H1 (cell line): ENCODE measurements around the gene ZWILCH. TPM values are rescaled to one million over a fixed set of nuclear protein-coding genes. Genes with fewer than 3 reads are reported as not detected.

Experiments
- CTCF ChIA-PET: fragments of 300-600 bp; sonication (Branson Sonifier 250); formaldehyde crosslinking; loops from one replicate; lab custom pipeline; 2021; ENCODE audit not compliant: partially characterized antibody; lab: Charles Lee
- POLR2A ChIA-PET: fragments of 300-600 bp; sonication (Branson Sonifier 250); formaldehyde crosslinking; loops from one replicate; lab custom pipeline; 2021; ENCODE audit warnings: inconsistent platforms; ENCODE audit not compliant: partially characterized antibody; lab: Charles Lee
- DNase-seq, 2 experiments: peaks; one replicate each; pipeline versions ENCODE4 v3.0.0 to v3.0.0-alpha.2; 2010 to 2022; ENCODE audit warnings: low spot score in 2 of 2, low read depth in 1 of 2, mixed read lengths in 1 of 2
- FAIRE-seq: peaks from 2 replicates; lab custom pipeline; 2011; peaks lifted over from hg19 to GRCh38; lab: Jason Lieb, UNC
- H2AFZ ChIP-seq: 2 replicates; pipeline ENCODE4 v1.8.1; 2012; ENCODE audit warnings: low read length, inconsistent platforms
- H2AK5ac ChIP-seq: 2 replicates; pipeline ENCODE4 v1.6.1; 2013; ENCODE audit warnings: low read depth, low read length
- H2BK120ac ChIP-seq: replicated peaks from 2 replicates; pipeline ENCODE3; 2013; ENCODE audit warnings: low read depth, low read length, inconsistent platforms
- H2BK12ac ChIP-seq: 2 replicates; pipeline ENCODE4 v1.6.1; 2013; ENCODE audit warnings: low read depth, low read length
- H2BK15ac ChIP-seq: 2 replicates; pipeline ENCODE4 v1.6.1; 2013; ENCODE audit warnings: low read length
- H2BK20ac ChIP-seq: 2 replicates; pipeline ENCODE4 v1.6.1; 2013; ENCODE audit warnings: low read length
- H2BK5ac ChIP-seq: 2 replicates; pipeline ENCODE4 v1.6.1; 2013; ENCODE audit warnings: low read depth, low read length
- H3K14ac ChIP-seq: 2 replicates; pipeline ENCODE4 v1.6.1; 2013; ENCODE audit warnings: inconsistent platforms; ENCODE audit not compliant: insufficient read length
- H3K18ac ChIP-seq: 2 replicates; pipeline ENCODE4 v1.6.1; 2013; ENCODE audit warnings: low read length; ENCODE audit errors: extremely low read depth
- H3K23ac ChIP-seq: 2 replicates; pipeline ENCODE4 v1.6.1; 2013; ENCODE audit warnings: inconsistent platforms; ENCODE audit not compliant: insufficient read length
- H3K23me2 ChIP-seq: 2 replicates; pipeline ENCODE4 v1.6.1; 2013; ENCODE audit warnings: low read depth, low read length
- H3K27ac ChIP-seq: 2 replicates; pipeline ENCODE4 v1.6.1; 2011; ENCODE audit warnings: low read depth, low read length, inconsistent platforms
- H3K27me3 ChIP-seq, 4 experiments: replicated peaks in 1 of 4; 1 replicate in 1 of 4; 2 replicates in 3 of 4; pipeline versions ENCODE4 v1.6.1 to v1.8.1; 2011 to 2013; ENCODE audit warnings: low read length in 3 of 4, mild to moderate bottlenecking in 3 of 4, inconsistent platforms in 2 of 4, mixed read lengths in 2 of 4, moderate library complexity in 1 of 4; ENCODE audit not compliant: control insufficient read depth in 3 of 4, insufficient read depth in 3 of 4; ENCODE audit errors: extremely low read depth in 1 of 4
- H3K36me3 ChIP-seq, 4 experiments: 2 replicates each; pipeline versions ENCODE4 v1.6.1 to v1.8.1; 2011 to 2013; ENCODE audit warnings: mild to moderate bottlenecking in 4 of 4, low read length in 3 of 4, moderate library complexity in 2 of 4, control low read depth in 1 of 4, inconsistent platforms in 1 of 4; ENCODE audit not compliant: insufficient read depth in 4 of 4, control insufficient read depth in 2 of 4
- H3K4ac ChIP-seq: replicated peaks from 2 replicates; pipeline ENCODE3; 2013; ENCODE audit warnings: low read length, low read depth, mixed read lengths, inconsistent platforms; ENCODE audit not compliant: insufficient read length
- H3K4me1 ChIP-seq, 4 experiments: replicated peaks in 1 of 4; 1 replicate in 1 of 4; 2 replicates in 3 of 4; pipeline versions ENCODE4 v1.6.1 to v1.8.1; 2011 to 2013; ENCODE audit warnings: low read length in 3 of 4, inconsistent platforms in 2 of 4, mixed read lengths in 1 of 4; ENCODE audit not compliant: insufficient read depth in 4 of 4, control insufficient read depth in 3 of 4
- H3K4me2 ChIP-seq, 2 experiments: 2 replicates each; pipeline versions ENCODE4 v1.6.1 to v1.8.1; 2011 to 2013; ENCODE audit warnings: low read depth in 2 of 2, low read length in 2 of 2, control low read depth in 1 of 2, inconsistent platforms in 1 of 2, mild to moderate bottlenecking in 1 of 2; ENCODE audit not compliant: insufficient read depth in 1 of 2
- H3K4me3 ChIP-seq, 4 experiments: fragments of 200-600, 300-600 bp in 1 of 4; sonication (generic), shearing (Covaris generic), sonication (Bioruptor Twin) in 1 of 4; 2 replicates each; pipeline versions ENCODE4 v1.5.1 to v1.8.1; 2011 to 2016; ENCODE audit warnings: low read length in 4 of 4, low read depth in 3 of 4, control low read depth in 2 of 4, inconsistent platforms in 2 of 4, mild to moderate bottlenecking in 2 of 4, mixed read lengths in 1 of 4, moderate library complexity in 1 of 4; ENCODE audit not compliant: insufficient read depth in 2 of 4; ENCODE audit errors: extremely low read depth in 1 of 4
- H3K56ac ChIP-seq: replicated peaks from 2 replicates; pipeline ENCODE3; 2013; ENCODE audit warnings: low read depth, mild to moderate bottlenecking, mixed read lengths, low read length, inconsistent platforms; ENCODE audit not compliant: insufficient read length
- H3K79me1 ChIP-seq: 2 replicates; pipeline ENCODE4 v1.6.1; 2013; ENCODE audit warnings: low read depth, low read length, control low read depth
- H3K79me2 ChIP-seq, 2 experiments: 2 replicates each; pipeline versions ENCODE4 v1.6.1 to v1.8.1; 2012 to 2013; ENCODE audit warnings: low read length in 2 of 2, mild to moderate bottlenecking in 2 of 2, inconsistent platforms in 1 of 2; ENCODE audit not compliant: insufficient read depth in 2 of 2, control insufficient read depth in 1 of 2
- H3K9ac ChIP-seq, 4 experiments: replicated peaks in 1 of 4; 1 replicate in 1 of 4; 2 replicates in 3 of 4; pipeline versions ENCODE4 v1.6.1 to v1.8.1; 2011 to 2013; ENCODE audit warnings: low read depth in 3 of 4, low read length in 3 of 4, control low read depth in 2 of 4, mild to moderate bottlenecking in 2 of 4, moderate library complexity in 2 of 4, inconsistent platforms in 1 of 4; ENCODE audit errors: extremely low read depth in 1 of 4
- H3K9me3 ChIP-seq, 2 experiments: 2 replicates each; pipeline versions ENCODE4 v1.6.1 to v1.8.1; 2012 to 2013; ENCODE audit warnings: mild to moderate bottlenecking in 2 of 2, moderate library complexity in 2 of 2, control low read depth in 1 of 2, inconsistent platforms in 1 of 2, low read depth in 1 of 2, low read length in 1 of 2, mixed read lengths in 1 of 2; ENCODE audit not compliant: insufficient read depth in 2 of 2
- H4K20me1 ChIP-seq, 2 experiments: replicated peaks in 1 of 2; 2 replicates each; pipeline versions ENCODE3 to v1.8.1; 2011 to 2013; ENCODE audit warnings: inconsistent platforms in 2 of 2, low read length in 2 of 2, mild to moderate bottlenecking in 1 of 2; ENCODE audit not compliant: insufficient read depth in 2 of 2, control insufficient read depth in 1 of 2
- H4K5ac ChIP-seq: 2 replicates; pipeline ENCODE4 v1.6.1; 2013; ENCODE audit warnings: low read length, low read depth, mixed read lengths, inconsistent platforms; ENCODE audit not compliant: insufficient read length
- H4K8ac ChIP-seq: 2 replicates; pipeline ENCODE4 v1.8.0; 2013; ENCODE audit warnings: mild to moderate bottlenecking, moderate library complexity, low read length, inconsistent platforms; ENCODE audit not compliant: insufficient read depth; ENCODE audit errors: extremely low read depth
- H4K91ac ChIP-seq: replicated peaks from 2 replicates; pipeline ENCODE3; 2013; ENCODE audit warnings: low read length, mixed read lengths, inconsistent platforms; ENCODE audit not compliant: insufficient read length
- CTCF ChIP-seq, 3 experiments: IDR thresholded peaks; 1 replicate in 2 of 3; 2 replicates in 1 of 3; pipeline versions ENCODE4 v1.5.1 to v1.6.1; 2011; ENCODE audit warnings: low read length in 3 of 3, mild to moderate bottlenecking in 3 of 3, inconsistent platforms in 2 of 3, low read depth in 1 of 3, moderate library complexity in 1 of 3; ENCODE audit not compliant: insufficient read depth in 1 of 3; ENCODE audit errors: control extremely low read depth in 1 of 3
- KDM1A ChIP-seq: fragments of 200-600, 300-600 bp; sonication (generic); IDR thresholded peaks from 2 replicates; pipeline ENCODE4 v1.7.1; 2016; ENCODE audit warnings: mild to moderate bottlenecking, low read length, borderline replicate concordance
- KDM4A ChIP-seq: IDR thresholded peaks from one replicate; pipeline ENCODE4 v1.7.1; 2012; ENCODE audit warnings: low read depth, mild to moderate bottlenecking, moderate library complexity, low read length, inconsistent platforms; ENCODE audit not compliant: severe bottlenecking
- POLR2A ChIP-seq, 2 experiments: IDR thresholded peaks; 1 replicate in 1 of 2; 2 replicates in 1 of 2; pipeline ENCODE4 v1.6.1; 2011; ENCODE audit warnings: low read depth in 2 of 2, low read length in 2 of 2, mild to moderate bottlenecking in 2 of 2; ENCODE audit errors: control extremely low read depth in 1 of 2
- RAD21 ChIP-seq, 2 experiments: IDR thresholded peaks in 1 of 2; conservative IDR thresholded peaks in 1 of 2; 2 replicates each; pipeline ENCODE4 v1.6.1; 2011; ENCODE audit warnings: low read depth in 2 of 2, low read length in 2 of 2, improper control_type of control experiment in 1 of 2, inconsistent platforms in 1 of 2, mild to moderate bottlenecking in 1 of 2, moderate library complexity in 1 of 2
- WGBS, 2 experiments: shearing (Covaris generic) in 1 of 2; methylation state at CpG; one replicate each; pipeline versions ENCODE4 v1.1.6 to v1.1.7; 2013 to 2015; ENCODE audit warnings: low lambda C conversion rate in 2 of 2, mixed read lengths in 2 of 2, inconsistent platforms in 1 of 2, low coverage in 1 of 2, missing lambda C conversion rate in 1 of 2; ENCODE audit not compliant: insufficient replicate concordance in 2 of 2, insufficient coverage in 1 of 2, insufficient read length in 1 of 2; ENCODE audit errors: extremely low coverage in 1 of 2, missing lambda C conversion rate in 1 of 2; 5-methylcytosine and 5-hydroxymethylcytosine counted together
- polyA plus RNA-seq, 7 experiments: library from polyadenylated mRNA; depleted of rRNA in 3 of 7; stranded (reverse) in 5 of 7; unstranded in 2 of 7; fragments of >200 nt in 5 of 7; fragments of 200-250 nt in 2 of 7; gene quantifications; 1 replicate in 5 of 7; 2 replicates in 1 of 7; 4 replicates in 1 of 7; pipeline versions ENCODE4 v1.2.1 to v1.2.3, GENCODE V29; 2011 to 2013; ENCODE audit warnings: missing spikeins in 2 of 7, mixed read lengths in 2 of 7
- total RNA-seq: library from RNA; stranded (reverse); fragmentation: NEBNext Ultra II Directional; extraction: Animal tissue kit (Norgen Biotek cat#: 25700); gene quantifications from 2 replicates; pipeline ENCODE4 v1.2.1, GENCODE V29; 2021

Gene ZWILCH
- total and polyA plus RNA-seq, 2 of the 8 experiments (the other 6 are each of a cell fraction or from before 2014, with no cell fraction given) = 18.1 to 61.5 TPM

- Histone ChIP-seq H3K9ac (no peak overlapping the region), H3K56ac (no peak overlapping the region), H3K27me3 (no peaks in the 10 kb centered on the region), H2BK5ac (no peak overlapping the region), H2AFZ (no peak overlapping the region), H4K91ac (no peak overlapping the region), H3K23ac (no peak overlapping the region), H3K4me1 (peaks cover 5 to 10% (median 7%) of the 10 kb centered on the region in 4 experiments; a peak in 5 of 7 replicates), H3K4me3 (no peak overlapping the region), H4K5ac (no peak overlapping the region), H3K4ac (no peak overlapping the region), H3K36me3 (peaks cover 42 to 72% (median 53%) of the 10 kb centered on the region in 4 experiments), H2BK120ac (no peak overlapping the region), H3K23me2 (peaks cover 9% of the 10 kb centered on the region; the same call in 1 of the 2 replicates), H3K14ac (no peak overlapping the region), H3K18ac (no peak overlapping the region), H4K20me1 (peaks cover 0 to 4% of the 10 kb centered on the region in 2 experiments), H3K79me1 (no peaks in the 10 kb centered on the region), H3K27ac (no peak overlapping the region), H3K9me3 (no peaks in the 10 kb centered on the region), H4K8ac (no peak overlapping the region), H2BK15ac (no peak overlapping the region), H2BK12ac (no peak overlapping the region), H3K79me2 (peaks cover 9 to 25% of the 10 kb centered on the region in 2 experiments), H2AK5ac (no peak overlapping the region), H2BK20ac (no peak overlapping the region), H3K4me2 (no peak overlapping the region)
- no peak for FAIRE-seq
- POLR2A ChIA-PET = interaction anchor here (0.7 to 6.5 kb wide), 35 partner anchors 8 to 354 kb away, joined by 3 to 64 read pairs (median 4); partner anchors contain the start of genes DIS3L, LCTL, MAP2K1 and RPL4
- WGBS, 2 experiments = 86% methylated on average over 3 of the region's 3 CpGs; no CpG with 5 or more reads in 1 of the 2 experiments
- CTCF ChIA-PET = interaction anchor here (0.6 to 4.6 kb wide), 26 partner anchors 8 to 962 kb away, joined by 3 to 44 read pairs (median 4); partner anchors contain the start of gene MAP2K1
- no peak for DNase-seq
- TF ChIP-seq CTCF (IDR thresholded peaks at IDR 0.05; ENCODE audit: control extremely low read depth in 1 of 3, insufficient read depth in 1 of 3, low read depth in 1 of 3, low read length in 3 of 3) (peak in 1 of 3 experiments; percentile 23; a peak in 2 of 4 replicates), POLR2A (IDR thresholded peaks at IDR 0.05; ENCODE audit: control extremely low read depth in 1 of 2, low read depth in 2 of 2, low read length in 2 of 2) (peak in 1 of 2 experiments; percentile 74; a peak in 2 of 3 replicates), KDM4A (no peak), KDM1A (no peak), RAD21 (IDR thresholded peaks at IDR 0.05 in 1 of 2, conservative IDR thresholded peaks at IDR 0.05 in 1 of 2; ENCODE audit: low read depth in 2 of 2, low read length in 2 of 2) (peak in 1 of 2 experiments; percentile 35; a peak in 2 of 4 replicates)
Measured at GRCh38 chr15:66498501-66499386, 6.4 kb upstream of the ZWILCH start.
